HepG2 (cell line): ENCODE data around the gene TCF3. TPM values are rescaled to one million over a fixed set of nuclear protein-coding genes. Genes with fewer than 3 reads are reported as not detected.

ENCODE experiments used
- HOXA5 ChIP-seq: sonication (generic); formaldehyde crosslinking; IDR thresholded peaks from 2 replicates; pipeline ENCODE4 v1.4.0; 2020; ENCODE audit warnings: missing genetic modification reagents
- MEIS2 ChIP-seq: sonication (generic); formaldehyde crosslinking; IDR thresholded peaks from 2 replicates; pipeline ENCODE4 v1.9.0; 2021; ENCODE audit warnings: mild to moderate bottlenecking, missing genetic modification reagents
- STAT6 ChIP-seq: sonication (generic); formaldehyde crosslinking; IDR thresholded peaks from 2 replicates; pipeline ENCODE4 v1.4.0; 2020; ENCODE audit warnings: missing genetic modification reagents, mild to moderate bottlenecking, borderline replicate concordance
- ZNF253 ChIP-seq: sonication (generic); formaldehyde crosslinking; IDR thresholded peaks from 2 replicates; pipeline ENCODE4 v1.8.0; 2022; ENCODE audit warnings: mild to moderate bottlenecking, missing genetic modification reagents, borderline replicate concordance
- polyA plus RNA-seq, 8 experiments: library from polyadenylated mRNA; depleted of rRNA in 3 of 8; stranded (reverse) in 7 of 8; unstranded in 1 of 8; fragments of >200 nt; fragmentation: Illumina TruSeq in 4 of 8; extraction: Trizol in 4 of 8; gene quantifications; 2 replicates each; pipeline versions ENCODE4 v1.2.1 to v1.2.3, GENCODE V29; 2011 to 2016; ENCODE audit warnings: low read depth in 4 of 8, missing spikeins in 1 of 8, mixed read lengths in 1 of 8; ENCODE audit not compliant: insufficient read depth in 1 of 8
- total RNA-seq, 5 experiments: library from RNA; depleted of rRNA; stranded (reverse); fragments of >200 nt; fragmentation: Illumina TruSeq; extraction: Trizol; gene quantifications; 2 replicates each; pipeline ENCODE4 v1.2.3, GENCODE V29; 2016; ENCODE audit warnings: low read depth in 1 of 5
- TF ChIP-seq, protein P1 (sequence below): sonication (generic); formaldehyde crosslinking; conservative IDR thresholded peaks from 2 replicates; pipeline ENCODE4 v1.4.0; 2020; ENCODE audit warnings: missing genetic modification reagents
- TF ChIP-seq, protein P2 (sequence below): IDR thresholded peaks from 2 replicates; pipeline ENCODE4 v1.6.1; 2016; ENCODE audit warnings: control low read depth
- TF ChIP-seq, protein P3 (sequence below): IDR thresholded peaks from 2 replicates; pipeline ENCODE4 v1.6.1; 2016

The TCF3 gene
- total and polyA plus RNA-seq, 2 of the 13 experiments (the other 11 are each of a cell fraction or from before 2014, with no cell fraction given), result 51.4 to 53.2 TPM

- TF ChIP-seq, protein P1, sequence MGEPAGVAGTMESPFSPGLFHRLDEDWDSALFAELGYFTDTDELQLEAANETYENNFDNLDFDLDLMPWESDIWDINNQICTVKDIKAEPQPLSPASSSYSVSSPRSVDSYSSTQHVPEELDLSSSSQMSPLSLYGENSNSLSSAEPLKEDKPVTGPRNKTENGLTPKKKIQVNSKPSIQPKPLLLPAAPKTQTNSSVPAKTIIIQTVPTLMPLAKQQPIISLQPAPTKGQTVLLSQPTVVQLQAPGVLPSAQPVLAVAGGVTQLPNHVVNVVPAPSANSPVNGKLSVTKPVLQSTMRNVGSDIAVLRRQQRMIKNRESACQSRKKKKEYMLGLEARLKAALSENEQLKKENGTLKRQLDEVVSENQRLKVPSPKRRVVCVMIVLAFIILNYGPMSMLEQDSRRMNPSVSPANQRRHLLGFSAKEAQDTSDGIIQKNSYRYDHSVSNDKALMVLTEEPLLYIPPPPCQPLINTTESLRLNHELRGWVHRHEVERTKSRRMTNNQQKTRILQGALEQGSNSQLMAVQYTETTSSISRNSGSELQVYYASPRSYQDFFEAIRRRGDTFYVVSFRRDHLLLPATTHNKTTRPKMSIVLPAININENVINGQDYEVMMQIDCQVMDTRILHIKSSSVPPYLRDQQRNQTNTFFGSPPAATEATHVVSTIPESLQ (CRISPR knock-in tag), result no peak
- TF ChIP-seq, protein P2, sequence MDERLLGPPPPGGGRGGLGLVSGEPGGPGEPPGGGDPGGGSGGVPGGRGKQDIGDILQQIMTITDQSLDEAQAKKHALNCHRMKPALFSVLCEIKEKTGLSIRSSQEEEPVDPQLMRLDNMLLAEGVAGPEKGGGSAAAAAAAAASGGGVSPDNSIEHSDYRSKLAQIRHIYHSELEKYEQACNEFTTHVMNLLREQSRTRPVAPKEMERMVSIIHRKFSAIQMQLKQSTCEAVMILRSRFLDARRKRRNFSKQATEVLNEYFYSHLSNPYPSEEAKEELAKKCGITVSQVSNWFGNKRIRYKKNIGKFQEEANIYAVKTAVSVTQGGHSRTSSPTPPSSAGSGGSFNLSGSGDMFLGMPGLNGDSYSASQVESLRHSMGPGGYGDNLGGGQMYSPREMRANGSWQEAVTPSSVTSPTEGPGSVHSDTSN (CRISPR knock-in tag), result no peak
- no peak for TF ChIP-seq MEIS2 (CRISPR knock-in tag)
- TF ChIP-seq HOXA5 (CRISPR knock-in tag), result no peak
- TF ChIP-seq, protein P3, sequence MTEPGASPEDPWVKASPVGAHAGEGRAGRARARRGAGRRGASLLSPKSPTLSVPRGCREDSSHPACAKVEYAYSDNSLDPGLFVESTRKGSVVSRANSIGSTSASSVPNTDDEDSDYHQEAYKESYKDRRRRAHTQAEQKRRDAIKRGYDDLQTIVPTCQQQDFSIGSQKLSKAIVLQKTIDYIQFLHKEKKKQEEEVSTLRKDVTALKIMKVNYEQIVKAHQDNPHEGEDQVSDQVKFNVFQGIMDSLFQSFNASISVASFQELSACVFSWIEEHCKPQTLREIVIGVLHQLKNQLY (CRISPR knock-in tag), result no peak
- TF ChIP-seq ZNF253 (CRISPR knock-in tag), result no peak
- TF ChIP-seq STAT6 (CRISPR knock-in tag), result no peak
Measured at GRCh38 chr19:1620502-1620901, 31.9 kb downstream of the TCF3 start (continued).
